GM12801 (cell line): Measurements from ENCODE around the gene CLEC2L.

Experiments used
- CTCF ChIP-seq: IDR thresholded peaks from one replicate; pipeline ENCODE4 v1.5.1; 2011; ENCODE audit warnings: control low read depth; ENCODE audit not compliant: insufficient read length; ENCODE audit errors: extremely low read depth

The CLEC2L gene

DNA sequence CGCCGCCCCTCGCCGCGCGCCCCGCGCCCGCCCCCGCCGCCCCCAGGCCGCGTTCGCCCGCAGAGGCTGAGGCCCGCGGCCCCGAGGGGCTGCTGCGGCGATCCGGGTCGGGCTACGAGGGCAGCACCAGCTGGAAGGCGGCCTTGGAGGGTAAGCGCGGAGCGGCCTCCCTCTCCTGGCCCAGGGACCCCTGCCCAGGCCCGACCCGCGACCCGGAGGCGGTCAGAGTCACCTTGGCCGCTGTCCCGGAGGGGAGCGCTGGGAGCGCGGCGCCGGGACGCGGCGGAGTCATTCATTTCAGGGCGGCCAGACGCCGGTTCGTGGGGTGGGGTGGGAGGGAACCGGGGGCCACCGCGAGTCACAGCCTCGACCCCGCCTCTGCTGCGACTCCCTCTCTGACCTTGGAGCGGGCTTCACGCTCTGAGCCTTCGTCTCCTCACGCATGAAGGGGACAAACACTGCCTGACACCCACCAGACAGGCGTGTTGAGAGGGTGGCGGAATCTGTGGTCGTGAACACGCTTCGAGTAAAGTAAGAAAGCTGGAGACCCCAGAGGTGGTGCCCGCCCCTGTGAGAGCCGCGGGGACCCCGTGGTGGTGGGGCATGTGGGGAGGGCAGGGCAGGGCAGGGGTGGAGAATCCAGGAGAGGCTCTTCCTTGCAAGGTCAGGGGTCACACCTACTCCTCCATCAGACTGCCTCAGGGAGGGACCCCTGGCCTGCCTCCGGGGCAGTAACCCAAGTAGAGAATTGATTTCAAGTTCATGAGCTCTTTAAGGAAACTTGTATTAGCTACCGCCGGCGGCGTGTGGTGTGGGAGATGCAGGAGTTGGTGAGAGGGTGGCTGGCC, 707 bp downstream of the CLEC2L start:
- TF ChIP-seq CTCF = no peak

- no peak for TF ChIP-seq CTCF
Observed at GRCh38 chr7:139525239-139525638, 1.8 kb downstream of the CLEC2L start.

- no peak for TF ChIP-seq CTCF
Observed at GRCh38 chr7:139525750-139526149, 2.3 kb downstream of the CLEC2L start.

DNA sequence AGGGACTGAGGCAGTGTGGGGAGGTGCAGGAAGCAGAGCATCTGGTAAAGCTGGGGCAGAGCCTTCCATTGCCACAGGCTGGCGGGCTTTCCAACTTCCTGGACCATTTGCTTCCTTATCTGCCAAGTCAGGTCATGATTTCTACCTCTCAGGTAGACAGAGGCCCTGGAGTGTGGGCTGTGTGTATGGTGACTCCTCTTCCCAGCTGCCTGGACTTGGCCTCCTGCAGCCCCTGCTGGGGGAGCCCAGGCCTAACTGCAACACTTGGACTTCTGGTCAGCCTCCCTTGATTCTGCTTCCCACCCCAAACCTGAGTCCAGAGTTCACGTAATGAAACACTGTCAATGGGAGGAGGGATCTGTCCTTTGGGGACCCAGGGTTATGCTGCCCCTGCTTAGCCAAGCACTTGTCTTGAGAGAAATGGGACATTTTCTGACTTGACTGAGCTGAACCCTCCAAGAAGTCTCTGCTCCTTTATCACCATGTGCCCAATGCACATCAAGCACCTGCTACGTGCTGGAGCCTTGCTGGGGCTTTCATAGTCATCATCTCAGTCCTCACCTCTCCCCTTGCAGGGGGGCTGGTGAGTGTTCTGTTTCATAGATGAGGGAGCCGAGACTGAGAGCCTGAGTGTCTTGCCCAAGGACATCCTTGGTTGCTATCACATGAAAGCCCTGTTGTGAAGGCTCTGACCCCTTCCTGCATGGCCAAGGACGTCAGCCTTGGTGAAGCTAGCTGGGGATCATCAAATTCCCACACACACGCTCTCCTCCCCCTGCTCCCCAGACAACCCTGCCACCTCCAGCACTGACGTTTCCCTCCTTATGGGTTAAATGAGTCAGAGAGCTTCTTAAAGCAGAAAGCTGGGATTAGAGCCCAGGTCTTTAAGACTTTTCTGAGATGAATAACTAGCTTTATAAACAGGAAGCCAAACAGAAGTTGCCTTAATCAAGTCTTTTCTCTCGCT, 3.4 kb downstream of the CLEC2L start:
- no peak for TF ChIP-seq CTCF

- no peak for TF ChIP-seq CTCF
Observed at GRCh38 chr7:139531094-139531493, 7.6 kb downstream of the CLEC2L start.

- no peak for TF ChIP-seq CTCF
Observed at GRCh38 chr7:139532636-139533155, 9.2 kb downstream of the CLEC2L start.

- no peak for TF ChIP-seq CTCF
Observed at GRCh38 chr7:139534096-139534495, 10.6 kb downstream of the CLEC2L start.
